NCI-H82 treated with DMSO at 0.1 percent for 48 hours (cell line): ENCODE measurements around the gene TFF2.

ENCODE experiments used
- DNase-seq: peaks from one replicate; lab custom pipeline; 2025; ENCODE audit not compliant: unreplicated experiment; lab: John Stamatoyannopoulos, UW

The TFF2 gene

GRCh38 chr21:42366292-42367010 is 15.7 kb upstream of the TFF2 start, which contains the start of gene TFF1:
TFF1 (minus strand) TSS chr21:42366535; CDS start chr21:42366495, 40 bp downstream.
- no peak for DNase-seq

GRCh38 chr21:42365770-42366169 is 15.0 kb upstream of the TFF2 start:
- no peak for DNase-seq

- DNase-seq, result no peak
Measured at GRCh38 chr21:42364304-42364865, 13.6 kb upstream of the TFF2 start.

- no peak for DNase-seq
Measured at GRCh38 chr21:42363312-42363711, 12.5 kb upstream of the TFF2 start.

- DNase-seq, result no peak
Measured at GRCh38 chr21:42362700-42363099, 11.9 kb upstream of the TFF2 start.

GRCh38 chr21:42362198-42362597 is 11.4 kb upstream of the TFF2 start:
- no peak for DNase-seq

- DNase-seq, result no peak
Measured at GRCh38 chr21:42361286-42361685, 10.5 kb upstream of the TFF2 start.

GRCh38 chr21:42360317-42360716 is 9.5 kb upstream of the TFF2 start:
- no peak for DNase-seq

- no peak for DNase-seq
Measured at GRCh38 chr21:42358937-42359336, 8.1 kb upstream of the TFF2 start.

GRCh38 chr21:42358261-42358660 is 7.5 kb upstream of the TFF2 start:
- no peak for DNase-seq

- no peak for DNase-seq
Measured at GRCh38 chr21:42357307-42357706, 6.5 kb upstream of the TFF2 start.

GRCh38 chr21:42356650-42357049 is 5.9 kb upstream of the TFF2 start:
- DNase-seq, result no peak

- no peak for DNase-seq
Measured at GRCh38 chr21:42356046-42356445, 5.3 kb upstream of the TFF2 start.

- DNase-seq, result no peak
Measured at GRCh38 chr21:42353623-42354022, 2.8 kb upstream of the TFF2 start.

- no peak for DNase-seq
Measured at GRCh38 chr21:42352441-42353095, 1.8 kb upstream of the TFF2 start.

GRCh38 chr21:42351626-42352440 is 1.0 kb upstream of the TFF2 start:
- no peak for DNase-seq

GRCh38 chr21:42350318-42350910 is 380 bp downstream of the TFF2 start:
- DNase-seq, result no peak

- DNase-seq, result no peak
Measured at GRCh38 chr21:42349420-42350317, 1.1 kb downstream of the TFF2 start.

- no peak for DNase-seq
Measured at GRCh38 chr21:42348762-42349161, 2.0 kb downstream of the TFF2 start.
